NAMALWA (cell line): ENCODE measurements around the gene EEPD1.

ENCODE experiments used
- DNase-seq: peaks from one replicate; pipeline ENCODE4 v3.0.0-alpha.2; 2015; ENCODE audit warnings: low spot score

Gene EEPD1

DNA sequence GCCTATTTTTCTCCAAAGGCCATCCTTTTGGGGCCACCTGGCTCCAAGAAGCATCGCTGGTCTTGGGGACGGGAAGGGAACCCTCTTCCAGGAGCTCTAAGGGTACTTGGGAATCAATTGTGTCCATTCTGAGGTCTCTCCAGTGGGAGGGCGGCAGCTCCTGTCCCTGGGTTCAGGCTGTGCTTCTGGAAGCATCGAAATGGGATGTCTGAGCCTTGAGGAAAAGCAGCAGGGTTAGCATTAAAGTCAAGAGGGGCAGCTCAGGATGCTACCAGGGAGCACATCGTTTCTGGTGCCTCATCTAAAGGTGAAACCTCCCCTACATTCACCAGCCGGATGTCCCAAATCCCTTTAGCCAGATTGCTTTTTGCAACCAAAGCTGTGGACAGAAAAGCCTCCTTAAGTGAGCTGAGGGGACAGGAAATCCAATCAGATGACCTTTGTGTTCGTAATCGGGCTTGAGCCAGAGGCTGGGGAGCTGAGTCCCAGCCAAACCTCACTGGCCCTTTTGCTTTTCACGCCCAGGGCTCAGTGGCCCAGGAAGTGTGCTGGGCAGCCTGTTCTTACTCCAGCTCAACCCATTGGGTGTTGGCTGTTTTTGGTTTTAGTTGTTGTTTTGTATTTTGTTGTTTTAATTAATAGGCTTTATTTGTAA lies 147.8 kb downstream of the EEPD1 start:
- no peak for DNase-seq

- no peak for DNase-seq
These were observed 149.1 kb downstream of the EEPD1 start for GRCh38 chr7:36301914-36302771.

DNA sequence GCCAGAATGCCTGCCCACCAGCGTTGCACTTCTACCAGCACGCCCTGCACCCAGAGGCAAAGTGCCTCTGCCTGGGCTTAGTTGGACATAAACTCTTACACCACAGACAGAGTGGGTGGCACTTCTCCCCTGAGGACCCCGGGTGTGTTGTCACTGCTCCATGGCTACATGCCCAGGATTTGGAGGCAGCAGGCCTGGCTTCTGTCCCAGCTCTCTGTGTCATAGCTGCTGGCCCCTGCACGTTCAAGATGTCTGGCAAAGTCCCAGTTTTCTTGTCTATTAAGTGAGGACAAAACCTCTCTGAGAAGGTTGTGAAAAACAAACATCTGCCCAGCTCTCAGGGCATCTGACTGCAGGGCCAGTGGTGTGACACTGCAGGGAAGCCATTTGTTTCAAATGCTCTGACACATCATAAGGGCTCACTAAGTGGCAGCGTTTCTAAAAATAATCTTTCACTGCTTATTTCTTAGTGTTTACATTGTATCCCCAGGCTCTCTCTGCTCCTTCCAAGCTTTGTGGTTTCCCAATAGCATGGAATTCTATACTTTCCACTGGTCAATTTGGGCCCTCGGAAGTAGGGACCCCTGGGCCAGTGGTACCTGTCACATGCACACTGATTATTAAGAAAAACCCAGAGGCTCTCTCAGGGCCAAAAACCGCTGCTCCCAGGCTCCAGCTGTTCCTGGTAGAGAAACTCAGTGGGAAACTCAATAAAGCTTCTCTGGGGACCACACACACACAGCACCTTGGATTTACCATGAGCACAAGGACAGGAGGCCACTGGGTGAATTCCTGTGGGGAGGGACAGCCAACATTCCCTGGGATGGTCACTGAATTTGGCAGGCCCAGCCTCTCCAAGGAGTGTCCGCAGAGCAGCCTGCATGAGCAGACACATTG lies 150.4 kb downstream of the EEPD1 start:
- DNase-seq = no peak

DNA sequence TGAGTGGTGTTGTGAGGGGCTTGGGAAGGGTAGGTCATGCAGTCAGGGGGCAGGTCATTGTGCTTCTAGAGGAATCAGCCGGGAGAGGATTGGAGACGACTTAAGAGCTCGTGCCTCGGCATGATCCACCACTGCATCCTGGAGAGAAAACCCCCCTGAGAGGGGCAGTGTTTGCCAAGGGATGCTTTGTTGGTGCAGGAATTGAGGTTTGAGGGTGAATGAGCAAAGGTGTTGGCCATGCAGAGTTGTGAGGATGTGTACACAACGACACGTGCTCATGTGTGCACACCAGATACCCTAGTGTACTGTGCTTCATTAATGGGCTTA lies 151.0 kb downstream of the EEPD1 start:
- DNase-seq = no peak

DNA sequence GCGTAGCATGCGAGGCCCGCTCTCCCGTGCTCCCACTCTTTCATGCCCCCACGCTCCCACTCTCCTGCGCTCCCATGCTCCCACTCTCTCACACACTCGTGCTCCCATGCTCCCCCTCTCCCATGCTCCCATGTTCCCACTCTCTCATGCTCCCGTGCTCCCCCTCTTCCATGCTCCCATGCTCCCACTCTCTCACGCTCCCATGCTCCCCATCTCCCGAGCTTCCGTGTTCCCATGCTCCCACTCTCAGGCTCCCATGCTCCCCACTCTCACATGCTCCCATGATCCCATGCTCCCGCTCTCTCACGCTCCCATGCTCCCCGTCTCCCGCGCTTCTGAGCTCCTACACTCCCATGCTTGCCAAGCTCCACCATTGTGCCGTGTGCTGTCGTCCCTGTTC lies 152.2 kb downstream of the EEPD1 start:
- DNase-seq = no peak

- no peak for DNase-seq
These were observed 152.6 kb downstream of the EEPD1 start for GRCh38 chr7:36305648-36306047.

- no peak for DNase-seq
These were observed 153.2 kb downstream of the EEPD1 start for GRCh38 chr7:36306222-36306621.

- DNase-seq = no peak
These were observed 153.7 kb downstream of the EEPD1 start for GRCh38 chr7:36306722-36307121.

- DNase-seq = no peak
These were observed 155.0 kb downstream of the EEPD1 start for GRCh38 chr7:36308031-36308430.

DNA sequence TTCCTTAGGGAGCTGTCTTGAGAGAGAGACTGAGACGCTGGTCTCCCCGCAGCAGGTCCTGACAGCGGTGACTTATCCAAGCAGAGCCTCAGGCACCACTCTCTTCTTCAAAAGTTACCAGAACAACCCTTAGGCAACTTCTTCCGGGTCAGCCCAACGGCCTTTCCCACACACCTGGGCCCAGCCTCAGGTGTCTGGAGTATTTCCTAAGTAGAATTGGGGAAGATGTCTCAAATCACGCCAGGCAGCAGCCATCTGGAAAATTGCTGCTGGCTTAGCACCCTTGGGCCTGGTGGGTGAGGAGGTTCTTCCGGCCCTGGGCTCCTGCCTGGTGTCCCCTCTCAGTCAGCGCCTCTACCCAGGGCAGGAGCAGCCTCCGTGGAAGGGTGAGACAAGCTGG lies 156.2 kb downstream of the EEPD1 start:
- no peak for DNase-seq

DNA sequence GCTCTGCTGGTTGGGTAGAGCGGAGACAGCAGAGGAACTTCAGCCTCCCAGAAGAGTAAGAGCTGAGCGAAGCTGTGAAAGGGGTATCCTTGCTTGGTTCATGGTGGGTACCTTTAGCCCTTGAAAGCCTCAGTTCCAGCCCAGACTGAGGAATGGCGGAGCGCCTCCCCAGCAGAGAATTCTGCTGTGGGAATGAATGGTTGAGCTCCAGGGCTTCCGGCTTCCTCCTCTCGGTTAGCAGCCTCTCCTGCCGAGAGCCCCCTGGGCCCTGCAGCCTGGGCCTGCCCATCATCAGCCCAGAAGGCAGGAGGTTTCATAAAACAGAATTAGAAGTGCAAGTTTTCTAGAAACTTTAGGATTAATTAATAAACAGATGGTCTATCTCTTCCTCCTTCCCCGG lies 156.7 kb downstream of the EEPD1 start:
- no peak for DNase-seq

- no peak for DNase-seq
These were observed 157.8 kb downstream of the EEPD1 start for GRCh38 chr7:36310897-36311296.

DNA sequence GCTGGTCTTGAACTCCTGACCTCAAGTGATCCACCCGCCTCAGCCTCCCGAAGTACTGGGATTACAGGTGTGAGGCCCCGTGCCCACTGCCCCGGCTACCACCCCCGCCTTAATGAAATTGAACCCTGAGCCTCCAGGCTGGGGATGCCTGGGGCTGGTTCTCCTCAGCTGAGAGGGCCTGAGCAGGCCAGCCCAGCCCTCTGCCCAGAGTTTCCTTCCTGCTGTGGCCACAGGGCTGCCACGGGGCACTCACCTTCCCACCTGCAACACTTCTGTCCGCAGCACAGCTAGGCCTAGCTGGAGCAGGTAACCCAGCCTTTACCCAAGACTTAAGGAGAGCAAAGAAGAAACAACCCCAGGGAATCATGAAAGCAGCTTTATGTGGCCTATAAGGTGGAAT lies 158.5 kb downstream of the EEPD1 start:
- no peak for DNase-seq

DNA sequence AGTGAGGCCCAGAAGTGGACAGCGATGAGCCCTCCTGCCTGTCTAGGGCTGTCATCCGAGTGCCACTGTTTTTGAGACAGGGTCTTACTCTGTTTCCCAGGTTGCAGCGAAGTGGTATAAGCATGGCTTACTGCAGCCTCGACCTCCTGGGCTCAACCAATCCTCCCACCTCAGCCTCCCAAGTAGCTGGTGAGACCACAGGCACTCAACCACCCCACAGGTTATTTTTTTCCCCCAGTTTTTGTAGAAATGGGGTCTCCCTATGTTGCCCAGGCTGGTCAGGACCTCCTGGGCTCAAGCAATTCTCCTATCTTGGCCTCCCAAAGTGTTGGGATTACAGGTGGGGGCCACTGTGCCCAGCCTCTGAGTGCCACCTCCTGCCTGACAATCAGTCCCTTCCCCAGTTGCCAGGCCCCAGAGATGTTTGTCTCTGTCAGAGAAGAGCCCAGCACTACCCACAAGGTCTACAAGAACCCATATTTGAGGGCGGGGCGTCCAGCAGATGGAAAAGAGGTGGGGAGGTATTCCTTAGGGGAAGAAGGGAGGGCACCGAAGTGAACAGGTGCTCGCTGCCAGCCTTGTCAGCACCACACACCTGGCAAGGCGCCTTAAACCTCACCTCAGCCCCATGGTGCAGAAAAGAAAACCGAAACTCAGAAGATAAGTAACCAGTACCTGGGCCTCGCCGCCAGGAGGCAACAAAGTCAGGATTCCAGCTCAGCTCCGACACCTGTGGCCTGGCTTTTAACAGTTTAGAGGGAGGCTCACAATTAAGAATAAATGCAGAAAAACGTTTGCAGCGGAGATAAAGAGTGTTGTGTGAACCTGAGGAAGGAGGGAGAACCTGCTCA lies 159.2 kb downstream of the EEPD1 start:
- DNase-seq = no peak

DNA sequence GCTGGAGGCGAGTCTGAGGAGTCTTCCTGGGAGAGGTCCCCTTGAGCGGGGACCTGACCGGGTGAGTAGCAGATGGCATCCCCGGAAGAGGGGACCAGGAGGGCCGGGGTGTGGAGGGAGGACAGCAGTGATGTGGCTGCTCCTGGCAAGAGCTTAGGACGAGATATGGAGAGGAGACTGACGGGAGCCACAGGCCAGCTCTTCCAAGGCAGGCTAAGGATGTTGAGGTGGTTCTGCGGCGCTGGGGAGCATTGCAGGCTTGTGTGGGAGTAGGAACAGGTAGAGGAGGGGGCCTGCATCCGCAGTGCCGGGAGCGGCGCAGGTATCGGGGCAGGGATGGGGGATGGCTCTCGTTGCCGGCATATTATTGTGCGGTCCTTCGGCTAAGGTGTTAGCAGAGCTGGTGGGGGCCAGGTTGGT lies 159.9 kb downstream of the EEPD1 start:
- no peak for DNase-seq

DNA sequence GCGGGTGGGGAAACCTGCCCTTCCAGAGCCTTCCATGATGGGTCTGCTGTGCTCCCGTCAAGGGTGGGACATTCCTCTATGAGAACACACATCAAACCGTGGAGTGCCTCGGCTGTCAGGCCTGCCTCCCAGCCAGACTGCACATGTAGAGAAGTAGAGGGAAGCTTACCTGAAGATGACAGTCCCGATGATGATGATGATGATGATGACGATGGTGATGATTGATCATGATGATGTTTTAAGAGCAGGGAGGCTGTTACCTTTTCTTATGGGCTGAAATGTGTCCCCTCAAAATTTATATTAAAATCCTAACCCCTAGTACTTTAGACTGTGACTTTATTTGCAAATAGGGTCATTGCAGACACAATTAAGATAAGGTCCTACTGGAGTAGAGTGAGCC lies 160.6 kb downstream of the EEPD1 start:
- DNase-seq = no peak

GRCh38 chr7:36314491-36314890 lies 161.4 kb downstream of the EEPD1 start:
- no peak for DNase-seq

DNA sequence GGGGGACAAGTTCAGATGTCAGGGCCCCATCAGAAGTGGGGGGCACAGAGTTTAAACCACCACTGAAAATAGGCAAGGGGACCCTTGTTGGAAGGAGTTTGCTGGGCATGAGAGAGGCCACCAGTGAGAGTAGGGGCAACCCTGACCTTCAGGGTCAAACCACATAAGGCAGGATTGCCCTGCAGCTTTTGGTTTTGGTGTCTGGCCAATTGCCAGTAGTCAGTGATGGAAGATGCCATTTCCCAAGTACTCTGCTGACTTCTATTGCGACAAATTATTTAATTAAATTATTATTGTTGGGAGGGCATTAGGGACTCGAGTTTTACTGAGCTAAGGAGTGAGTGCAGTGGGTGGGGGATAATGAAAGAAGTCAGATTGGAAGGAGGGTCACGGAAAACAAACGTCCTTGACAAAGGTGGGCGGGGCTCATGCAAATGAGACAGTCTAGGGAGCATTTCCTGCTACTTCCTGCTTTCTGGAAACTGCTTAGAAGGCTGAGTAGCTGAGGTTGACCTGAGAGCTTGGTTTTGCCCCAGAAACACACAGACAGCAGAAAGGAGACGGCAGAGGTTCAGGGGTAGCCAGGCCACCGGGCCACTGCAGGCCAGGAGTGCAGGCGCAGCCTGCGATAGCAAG lies 162.4 kb downstream of the EEPD1 start:
- no peak for DNase-seq

GRCh38 chr7:36316319-36316718 lies 163.3 kb downstream of the EEPD1 start:
- no peak for DNase-seq

DNA sequence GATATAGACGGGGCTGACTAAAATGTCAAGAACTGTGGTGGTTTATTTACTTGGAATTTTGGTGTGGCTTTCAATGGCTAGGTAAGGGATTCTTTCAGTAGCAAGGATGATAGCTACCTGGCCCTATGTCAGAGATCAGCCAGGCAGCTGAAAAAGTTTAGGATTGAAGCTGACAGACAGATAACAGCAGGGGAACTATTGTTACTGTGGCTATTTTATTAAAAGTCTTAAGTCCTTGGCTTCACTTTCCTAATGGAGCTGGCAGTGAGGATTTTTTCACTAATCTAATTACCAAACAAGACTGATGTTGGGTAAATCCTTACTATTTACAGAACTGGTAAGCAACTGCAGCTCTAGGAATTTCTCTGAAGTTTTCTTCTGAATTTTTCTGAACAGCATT lies 164.2 kb downstream of the EEPD1 start:
- DNase-seq = no peak

- no peak for DNase-seq
These were observed 165.1 kb downstream of the EEPD1 start for GRCh38 chr7:36318116-36318515.
